GM10266 (cell line): ENCODE measurements around the gene SETD2.

ENCODE experiments used
- DNase-seq: peaks from one replicate; pipeline ENCODE4 v3.0.0; 2012; ENCODE audit errors: extremely low spot score
- CTCF ChIP-seq: IDR thresholded peaks from 2 replicates; pipeline ENCODE4 v1.5.1; 2012; ENCODE audit warnings: mild to moderate bottlenecking, low read depth; ENCODE audit not compliant: control insufficient read depth, insufficient read depth; ENCODE audit errors: missing control alignments

SETD2 gene

GRCh38 chr3:47109393-47109792 lies 54.5 kb downstream of the SETD2 start:
- DNase-seq: no peak
- no peak for TF ChIP-seq CTCF

- no peak for DNase-seq
- no peak for TF ChIP-seq CTCF
Observed at GRCh38 chr3:47108546-47108945, 55.4 kb downstream of the SETD2 start.

- no peak for TF ChIP-seq CTCF
- DNase-seq: no peak
Observed at GRCh38 chr3:47104259-47104658, 59.7 kb downstream of the SETD2 start.

GRCh38 chr3:47103619-47104018 lies 60.3 kb downstream of the SETD2 start:
- DNase-seq: no peak
- no peak for TF ChIP-seq CTCF

GRCh38 chr3:47102081-47102600 lies 61.8 kb downstream of the SETD2 start:
- TF ChIP-seq CTCF: no peak
- DNase-seq: no peak

- no peak for TF ChIP-seq CTCF
- DNase-seq: no peak
Observed at GRCh38 chr3:47098910-47099309, 65.0 kb downstream of the SETD2 start.

- DNase-seq: no peak
- TF ChIP-seq CTCF: no peak
Observed at GRCh38 chr3:47097864-47098263, 66.0 kb downstream of the SETD2 start.

- DNase-seq: no peak
- TF ChIP-seq CTCF: no peak
Observed at GRCh38 chr3:47096959-47097358, 67.0 kb downstream of the SETD2 start.
